DMS114 treated with DMSO at 0.1 percent for 48 hours (cell line): ENCODE data around the gene TECTB.
"Not testable (repeated sequence)": the region's sequence is repeated elsewhere in the genome, so short reads cannot be mapped to it uniquely, and the experiment has no call there.

Experiments used
- DNase-seq: peaks from one replicate; lab custom pipeline; 2025; ENCODE audit not compliant: unreplicated experiment; lab: John Stamatoyannopoulos, UW

The TECTB gene

GRCh38 chr10:112283100-112283499, at the start of gene TECTB:
TSS of gene TECTB (plus strand) at chr10:112283400. CDS start at chr10:112283735, 335 bp downstream.
- no peak for DNase-seq

GRCh38 chr10:112235141-112235540, 48.1 kb upstream of the TECTB start:
- no peak for DNase-seq

- no peak for DNase-seq
Measured at GRCh38 chr10:112235920-112236319, 47.3 kb upstream of the TECTB start.

- no peak for DNase-seq
Measured at GRCh38 chr10:112236486-112236885, 46.7 kb upstream of the TECTB start.

- DNase-seq: no peak
Measured at GRCh38 chr10:112239347-112239746, 43.9 kb upstream of the TECTB start.

GRCh38 chr10:112240441-112240840, 42.8 kb upstream of the TECTB start:
- no peak for DNase-seq

GRCh38 chr10:112241651-112242341, 41.4 kb upstream of the TECTB start:
- DNase-seq: no peak

- no peak for DNase-seq
Measured at GRCh38 chr10:112242769-112243168, 40.4 kb upstream of the TECTB start.

- no peak for DNase-seq
Measured at GRCh38 chr10:112243713-112244112, 39.5 kb upstream of the TECTB start.

- no peak for DNase-seq
Measured at GRCh38 chr10:112244197-112244596, 39.0 kb upstream of the TECTB start.

GRCh38 chr10:112247791-112248190, 35.4 kb upstream of the TECTB start:
- no peak for DNase-seq

GRCh38 chr10:112248584-112249295, 34.5 kb upstream of the TECTB start:
- no peak for DNase-seq

GRCh38 chr10:112249722-112250121, 33.5 kb upstream of the TECTB start:
- DNase-seq: no peak

- DNase-seq: no peak
Measured at GRCh38 chr10:112250555-112250954, 32.6 kb upstream of the TECTB start.

GRCh38 chr10:112251238-112251637, 32.0 kb upstream of the TECTB start:
- DNase-seq: not testable (repeated sequence)

GRCh38 chr10:112258407-112258806, 24.8 kb upstream of the TECTB start:
- no peak for DNase-seq

- DNase-seq: no peak
Measured at GRCh38 chr10:112259688-112260087, 23.5 kb upstream of the TECTB start.

- no peak for DNase-seq
Measured at GRCh38 chr10:112260831-112261230, 22.4 kb upstream of the TECTB start.

- DNase-seq: no peak
Measured at GRCh38 chr10:112261281-112261822, 21.8 kb upstream of the TECTB start.

GRCh38 chr10:112262546-112262945, 20.7 kb upstream of the TECTB start:
- DNase-seq: no peak

- DNase-seq: no peak
Measured at GRCh38 chr10:112265745-112266144, 17.5 kb upstream of the TECTB start.

GRCh38 chr10:112269266-112269665, 13.9 kb upstream of the TECTB start:
- DNase-seq: no peak
